Panc1 (cell line): ENCODE results near the gene NELFCD.

Experiments used
- POLR2AphosphoS5 ChIP-seq: IDR thresholded peaks from 2 replicates; pipeline ENCODE4 v1.6.1; 2012; ENCODE audit warnings: mild to moderate bottlenecking, low read depth, low read length, moderate library complexity
- TCF7L2 ChIP-seq: IDR thresholded peaks from 2 replicates; pipeline ENCODE4 v1.6.1; 2011; ENCODE audit warnings: mild to moderate bottlenecking, low read depth, low read length, inconsistent platforms
- TF ChIP-seq, protein P1 (sequence below): fragments of 450-650 bp; IDR thresholded peaks from 2 replicates; pipeline ENCODE4 v1.5.1; 2017; ENCODE audit warnings: mild to moderate bottlenecking
- TF ChIP-seq, protein P2 (sequence below), 2 experiments: IDR thresholded peaks; 2 replicates each; pipeline ENCODE4 v1.6.1; 2011 to 2012; ENCODE audit warnings: low read depth in 2 of 2, control low read depth in 1 of 2, low read length in 1 of 2, mild to moderate bottlenecking in 1 of 2, moderate library complexity in 1 of 2; ENCODE audit not compliant: insufficient read depth in 1 of 2

DNA sequence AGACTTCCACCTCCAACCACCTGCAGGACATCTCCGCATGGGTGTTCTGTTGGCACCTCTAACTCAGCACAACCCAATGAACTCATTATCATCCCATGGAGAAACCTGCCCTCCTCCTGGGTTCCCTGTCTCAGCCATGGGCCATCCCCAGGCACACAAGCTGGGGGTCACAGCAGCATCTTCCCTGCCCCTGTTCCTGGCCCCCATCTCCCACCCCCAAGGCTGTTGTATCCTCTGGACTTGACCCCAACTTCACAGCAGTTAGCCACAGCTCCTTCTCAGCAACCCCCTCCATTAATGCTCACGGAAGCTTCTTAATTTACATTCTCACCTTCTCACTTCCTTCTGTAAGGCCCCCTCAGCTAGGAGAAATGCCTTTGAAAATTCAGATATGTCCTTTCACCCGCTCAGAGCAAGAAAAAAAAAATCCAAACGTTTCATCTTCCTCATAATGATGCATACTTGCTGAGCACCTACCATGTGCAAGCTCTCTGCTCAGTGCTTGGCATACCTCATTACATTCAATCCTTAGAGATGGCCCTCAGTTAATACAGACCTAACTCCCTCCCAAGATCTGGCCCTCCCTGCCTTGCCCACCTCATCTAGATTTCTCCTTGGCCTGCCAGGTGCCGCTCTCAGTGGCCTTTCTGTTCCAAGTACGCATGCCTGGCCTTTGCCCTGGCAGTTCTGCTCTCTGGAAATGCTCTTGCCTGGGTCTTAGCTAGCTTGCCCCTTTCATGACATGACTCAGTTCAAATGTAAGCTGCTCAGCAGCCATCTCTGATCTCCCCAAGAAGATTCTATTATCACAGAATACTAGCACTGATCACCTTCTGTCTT, 2.5 kb upstream of the NELFCD start:
- TF ChIP-seq, protein P1, sequence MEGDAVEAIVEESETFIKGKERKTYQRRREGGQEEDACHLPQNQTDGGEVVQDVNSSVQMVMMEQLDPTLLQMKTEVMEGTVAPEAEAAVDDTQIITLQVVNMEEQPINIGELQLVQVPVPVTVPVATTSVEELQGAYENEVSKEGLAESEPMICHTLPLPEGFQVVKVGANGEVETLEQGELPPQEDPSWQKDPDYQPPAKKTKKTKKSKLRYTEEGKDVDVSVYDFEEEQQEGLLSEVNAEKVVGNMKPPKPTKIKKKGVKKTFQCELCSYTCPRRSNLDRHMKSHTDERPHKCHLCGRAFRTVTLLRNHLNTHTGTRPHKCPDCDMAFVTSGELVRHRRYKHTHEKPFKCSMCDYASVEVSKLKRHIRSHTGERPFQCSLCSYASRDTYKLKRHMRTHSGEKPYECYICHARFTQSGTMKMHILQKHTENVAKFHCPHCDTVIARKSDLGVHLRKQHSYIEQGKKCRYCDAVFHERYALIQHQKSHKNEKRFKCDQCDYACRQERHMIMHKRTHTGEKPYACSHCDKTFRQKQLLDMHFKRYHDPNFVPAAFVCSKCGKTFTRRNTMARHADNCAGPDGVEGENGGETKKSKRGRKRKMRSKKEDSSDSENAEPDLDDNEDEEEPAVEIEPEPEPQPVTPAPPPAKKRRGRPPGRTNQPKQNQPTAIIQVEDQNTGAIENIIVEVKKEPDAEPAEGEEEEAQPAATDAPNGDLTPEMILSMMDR, result no peak
- TF ChIP-seq, protein P2, sequence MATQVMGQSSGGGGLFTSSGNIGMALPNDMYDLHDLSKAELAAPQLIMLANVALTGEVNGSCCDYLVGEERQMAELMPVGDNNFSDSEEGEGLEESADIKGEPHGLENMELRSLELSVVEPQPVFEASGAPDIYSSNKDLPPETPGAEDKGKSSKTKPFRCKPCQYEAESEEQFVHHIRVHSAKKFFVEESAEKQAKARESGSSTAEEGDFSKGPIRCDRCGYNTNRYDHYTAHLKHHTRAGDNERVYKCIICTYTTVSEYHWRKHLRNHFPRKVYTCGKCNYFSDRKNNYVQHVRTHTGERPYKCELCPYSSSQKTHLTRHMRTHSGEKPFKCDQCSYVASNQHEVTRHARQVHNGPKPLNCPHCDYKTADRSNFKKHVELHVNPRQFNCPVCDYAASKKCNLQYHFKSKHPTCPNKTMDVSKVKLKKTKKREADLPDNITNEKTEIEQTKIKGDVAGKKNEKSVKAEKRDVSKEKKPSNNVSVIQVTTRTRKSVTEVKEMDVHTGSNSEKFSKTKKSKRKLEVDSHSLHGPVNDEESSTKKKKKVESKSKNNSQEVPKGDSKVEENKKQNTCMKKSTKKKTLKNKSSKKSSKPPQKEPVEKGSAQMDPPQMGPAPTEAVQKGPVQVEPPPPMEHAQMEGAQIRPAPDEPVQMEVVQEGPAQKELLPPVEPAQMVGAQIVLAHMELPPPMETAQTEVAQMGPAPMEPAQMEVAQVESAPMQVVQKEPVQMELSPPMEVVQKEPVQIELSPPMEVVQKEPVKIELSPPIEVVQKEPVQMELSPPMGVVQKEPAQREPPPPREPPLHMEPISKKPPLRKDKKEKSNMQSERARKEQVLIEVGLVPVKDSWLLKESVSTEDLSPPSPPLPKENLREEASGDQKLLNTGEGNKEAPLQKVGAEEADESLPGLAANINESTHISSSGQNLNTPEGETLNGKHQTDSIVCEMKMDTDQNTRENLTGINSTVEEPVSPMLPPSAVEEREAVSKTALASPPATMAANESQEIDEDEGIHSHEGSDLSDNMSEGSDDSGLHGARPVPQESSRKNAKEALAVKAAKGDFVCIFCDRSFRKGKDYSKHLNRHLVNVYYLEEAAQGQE (IDR thresholded peaks at IDR 0.05; ENCODE audit: insufficient read depth in 1 of 2, low read depth in 2 of 2, low read length in 1 of 2), result no peak
- TF ChIP-seq TCF7L2 (no peak), POLR2AphosphoS5 (no peak)
